Fibroblast of mammary gland (primary cell): ENCODE data around the gene RAB36.

Source experiments
- DNase-seq: peaks from one replicate; pipeline ENCODE4 v3.0.0-alpha.2; 2010; ENCODE audit warnings: low read depth
- H3K4me3 ChIP-seq: 2 replicates; pipeline ENCODE4 v1.5.1; 2011; ENCODE audit warnings: low read depth, mild to moderate bottlenecking, low read length, moderate library complexity; ENCODE audit not compliant: control insufficient read depth
- TF ChIP-seq, protein P1 (sequence below): conservative IDR thresholded peaks from 2 replicates; pipeline ENCODE4 v1.5.1; 2011; ENCODE audit warnings: low read depth, low read length, inconsistent platforms; ENCODE audit not compliant: control insufficient read depth, insufficient read depth

RAB36 gene

GRCh38 chr22:23213022-23213555, 67.8 kb downstream of the RAB36 start:
- TF ChIP-seq, protein P1, sequence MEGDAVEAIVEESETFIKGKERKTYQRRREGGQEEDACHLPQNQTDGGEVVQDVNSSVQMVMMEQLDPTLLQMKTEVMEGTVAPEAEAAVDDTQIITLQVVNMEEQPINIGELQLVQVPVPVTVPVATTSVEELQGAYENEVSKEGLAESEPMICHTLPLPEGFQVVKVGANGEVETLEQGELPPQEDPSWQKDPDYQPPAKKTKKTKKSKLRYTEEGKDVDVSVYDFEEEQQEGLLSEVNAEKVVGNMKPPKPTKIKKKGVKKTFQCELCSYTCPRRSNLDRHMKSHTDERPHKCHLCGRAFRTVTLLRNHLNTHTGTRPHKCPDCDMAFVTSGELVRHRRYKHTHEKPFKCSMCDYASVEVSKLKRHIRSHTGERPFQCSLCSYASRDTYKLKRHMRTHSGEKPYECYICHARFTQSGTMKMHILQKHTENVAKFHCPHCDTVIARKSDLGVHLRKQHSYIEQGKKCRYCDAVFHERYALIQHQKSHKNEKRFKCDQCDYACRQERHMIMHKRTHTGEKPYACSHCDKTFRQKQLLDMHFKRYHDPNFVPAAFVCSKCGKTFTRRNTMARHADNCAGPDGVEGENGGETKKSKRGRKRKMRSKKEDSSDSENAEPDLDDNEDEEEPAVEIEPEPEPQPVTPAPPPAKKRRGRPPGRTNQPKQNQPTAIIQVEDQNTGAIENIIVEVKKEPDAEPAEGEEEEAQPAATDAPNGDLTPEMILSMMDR, result no peak
- H3K4me3 ChIP-seq, result no peak overlapping the region
- DNase-seq, result no peak

DNA sequence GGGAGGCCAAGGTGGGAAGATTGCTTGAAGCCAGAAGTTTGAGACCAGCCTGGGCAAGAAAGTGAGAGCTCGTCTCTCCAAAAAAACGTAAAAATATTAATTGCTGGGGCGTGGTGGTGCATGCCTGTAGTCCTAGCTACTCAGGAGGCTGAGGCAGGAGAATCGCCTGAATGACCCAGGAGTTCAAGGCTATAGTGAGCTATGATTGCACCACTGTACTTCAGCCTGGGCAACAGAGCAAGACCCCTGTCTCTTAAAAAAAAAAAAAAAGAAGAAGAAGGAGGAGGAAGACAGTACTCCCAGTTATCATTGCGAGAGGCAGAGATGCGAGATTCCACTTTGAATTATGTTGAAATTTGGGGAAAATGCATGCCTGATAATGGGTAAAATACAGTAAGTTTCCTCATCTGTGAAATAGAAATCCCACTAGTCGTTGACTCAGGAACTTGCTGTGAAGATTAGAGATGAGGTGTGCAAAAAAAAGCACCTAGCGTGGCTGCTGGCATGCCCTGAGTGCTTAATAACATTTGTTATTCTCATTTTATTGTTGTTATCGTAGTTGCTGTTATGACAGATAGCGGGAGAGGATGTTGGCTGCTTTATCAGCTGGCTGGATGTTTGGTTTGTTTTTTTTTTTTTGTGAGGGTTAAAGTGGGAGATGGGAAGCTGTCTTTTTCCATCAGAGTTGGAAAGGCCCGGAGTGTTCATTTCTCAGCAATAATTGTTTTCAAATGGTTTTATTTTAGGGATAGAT, 68.5 kb downstream of the RAB36 start:
- TF ChIP-seq, protein P1, result no peak
- no peak for DNase-seq
- H3K4me3 ChIP-seq, result no peak overlapping the region
